ENCODE results near the gene FBXL16. TPM values are rescaled to one million over a fixed set of nuclear protein-coding genes. Genes with fewer than 3 reads are reported as not detected.

Gene FBXL16
- total and polyA plus RNA-seq, 4 donors = under 0.01 to 0.14 TPM; not detected in 2

GRCh38 chr16:714558-715476 is 9.2 kb upstream of the FBXL16 start, which contains the start of gene METRN:
METRN (plus strand) TSS chr16:715118; CDS start chr16:715290, 172 bp downstream.
- no peak for TF ChIP-seq FOXA2 (IDR thresholded peaks at IDR 0.05)
- H3K9me3 ChIP-seq (ENCODE audit: control insufficient read depth in 4 of 4, low read length in 3 of 4) = no peaks in the 10 kb centered on the region
- peaks cover 18 to 30% (median 24%) of the 10 kb centered on the region in 4 donors for H3K4me1 ChIP-seq (ENCODE audit: control insufficient read depth in 4 of 4, insufficient read depth in 4 of 4, low read length in 3 of 4)
- peaks cover 0 to 2% (median 0%) of the 10 kb centered on the region in 4 donors for H3K36me3 ChIP-seq (ENCODE audit: control insufficient read depth in 4 of 4, insufficient read depth in 3 of 4, low read depth in 1 of 4, low read length in 3 of 4)
- H3K4me3 ChIP-seq (ENCODE audit: low read depth in 1 of 3, low read length in 3 of 3) = peak within 1 kb of the TSS in 2 of 3 donors; percentile 60 to 74
- peaks cover 0 to 6% (median 0%) of the 10 kb centered on the region in 4 donors for H3K27me3 ChIP-seq (ENCODE audit: control insufficient read depth in 4 of 4, insufficient read depth in 4 of 4, low read length in 3 of 4)
- H3K9ac ChIP-seq (ENCODE audit: low read depth in 1 of 2, low read length in 2 of 2) = no peak within 1 kb of the TSS
- 7% methylated on average over 108 of the region's 108 CpGs for WGBS
- peak; percentile 93 for DNase-seq (ENCODE audit: low spot score)
- H3K27ac ChIP-seq (ENCODE audit: low read depth in 1 of 2, low read length in 2 of 2) = no peak within 1 kb of the TSS

GRCh38 chr16:714079-714478 is 8.5 kb upstream of the FBXL16 start:
- WGBS = 80% methylated on average over 11 of the region's 11 CpGs

More at GRCh38 chr16:714079-714478, 8.5 kb upstream of the FBXL16 start:
- H3K4me3 ChIP-seq (ENCODE audit: low read depth in 1 of 3, low read length in 3 of 3) = no peak overlapping the region
- H3K27ac ChIP-seq (ENCODE audit: low read depth in 1 of 2, low read length in 2 of 2) = no peak overlapping the region
- DNase-seq (ENCODE audit: low spot score) = no peak
- peaks cover 17 to 29% (median 22%) of the 10 kb centered on the region in 4 donors for H3K4me1 ChIP-seq (ENCODE audit: control insufficient read depth in 4 of 4, insufficient read depth in 4 of 4, low read length in 3 of 4)
- peaks cover 0 to 7% (median under 1%) of the 10 kb centered on the region in 4 donors for H3K27me3 ChIP-seq (ENCODE audit: control insufficient read depth in 4 of 4, insufficient read depth in 4 of 4, low read length in 3 of 4)
- no peaks in the 10 kb centered on the region for H3K9me3 ChIP-seq (ENCODE audit: control insufficient read depth in 4 of 4, low read length in 3 of 4)
- H3K9ac ChIP-seq (ENCODE audit: low read depth in 1 of 2, low read length in 2 of 2) = no peak overlapping the region
- peaks cover 0 to 2% (median 0%) of the 10 kb centered on the region in 4 donors for H3K36me3 ChIP-seq (ENCODE audit: control insufficient read depth in 4 of 4, insufficient read depth in 3 of 4, low read depth in 1 of 4, low read length in 3 of 4)
- no peak for TF ChIP-seq HNF4G (IDR thresholded peaks at IDR 0.05)
- TF ChIP-seq FOXA2 (IDR thresholded peaks at IDR 0.05) = no peak
- no peak for TF ChIP-seq ZBTB33 (IDR thresholded peaks at IDR 0.05)
- TF ChIP-seq CTCF (IDR thresholded peaks at IDR 0.05; ENCODE audit: low read depth, low read length, missing input control) = no peak
- no peak for TF ChIP-seq YY1 (IDR thresholded peaks at IDR 0.05)
- TF ChIP-seq EGR1 (IDR thresholded peaks at IDR 0.05; ENCODE audit: low read depth in 2 of 2) = no peak
- no peak for TF ChIP-seq NR2F2 (IDR thresholded peaks at IDR 0.05)

All from liver (tissue), 9 donors.